ENCODE measurements around the gene TNFAIP1. TPM values are rescaled to one million over a fixed set of nuclear protein-coding genes. Genes with fewer than 3 reads are reported as not detected.
"Not testable (repeated sequence)": the region's sequence is repeated elsewhere in the genome, so short reads cannot be mapped to it uniquely, and the experiment has no call there.

Gene TNFAIP1
- 24.5 and 27.6 TPM in 2 replicates for total RNA-seq (2014; rRNA removed; shearing (Covaris generic))
- polyA plus RNA-seq (2015; cell fraction: cytosol; rRNA removed): 32.1 and 33.6 TPM in 2 replicates
- 31.2 and 38.1 TPM in 2 replicates for polyA plus RNA-seq (2015; cell fraction: nucleus; rRNA removed)

- in situ Hi-C loops (cut with HindIII; ENCODE audit: low pct_unique_long_range_greater_than_20kb, low sequenced_read_pairs): no loop called here
These were observed at the start of gene TNFAIP1, which contains the start of gene IFT20 for GRCh38 chr17:28335201-28335958. Gene TNFAIP1, plus strand, starts transcription at chr17:28335761. Its CDS starts 3,761 bp downstream, at chr17:28339522. Gene IFT20, minus strand, starts transcription at chr17:28335472. Its CDS starts 3,487 bp downstream, at chr17:28331985.

GRCh38 chr17:28285965-28286364 lies 49.6 kb upstream of the TNFAIP1 start:
- no peak for DNase-seq (ENCODE audit: low read depth, low spot score)
- in situ Hi-C loops (cut with HindIII; ENCODE audit: low pct_unique_long_range_greater_than_20kb, low sequenced_read_pairs): no loop called here

More at GRCh38 chr17:28335201-28335958, at the start of gene TNFAIP1, which contains the start of gene IFT20:
- peak; percentile 100 for DNase-seq (ENCODE audit: low read depth, low spot score)

GRCh38 chr17:28290703-28291102 lies 44.9 kb upstream of the TNFAIP1 start:
- no peak for DNase-seq (ENCODE audit: low read depth, low spot score)
- in situ Hi-C loops (cut with HindIII; ENCODE audit: low pct_unique_long_range_greater_than_20kb, low sequenced_read_pairs): no loop called here

GRCh38 chr17:28291780-28292330 lies 43.7 kb upstream of the TNFAIP1 start:
- DNase-seq (ENCODE audit: low read depth, low spot score): no peak
- in situ Hi-C loops (cut with HindIII; ENCODE audit: low pct_unique_long_range_greater_than_20kb, low sequenced_read_pairs): no loop called here

GRCh38 chr17:28292878-28293277 lies 42.7 kb upstream of the TNFAIP1 start:
- DNase-seq (ENCODE audit: low read depth, low spot score); in situ Hi-C loops (cut with HindIII; ENCODE audit: low pct_unique_long_range_greater_than_20kb, low sequenced_read_pairs): not testable (repeated sequence)

- in situ Hi-C loops (cut with HindIII; ENCODE audit: low pct_unique_long_range_greater_than_20kb, low sequenced_read_pairs): no loop called here
These were observed 41.6 kb upstream of the TNFAIP1 start for GRCh38 chr17:28293994-28294393.

GRCh38 chr17:28295677-28296578 lies 39.6 kb upstream of the TNFAIP1 start:
- DNase-seq (ENCODE audit: low read depth, low spot score): no peak
- in situ Hi-C loops (cut with HindIII; ENCODE audit: low pct_unique_long_range_greater_than_20kb, low sequenced_read_pairs): no loop called here

More at GRCh38 chr17:28293994-28294393, 41.6 kb upstream of the TNFAIP1 start:
- DNase-seq (ENCODE audit: low read depth, low spot score): no peak

- in situ Hi-C loops (cut with HindIII; ENCODE audit: low pct_unique_long_range_greater_than_20kb, low sequenced_read_pairs): no loop called here
- DNase-seq (ENCODE audit: low read depth, low spot score): no peak
These were observed 37.1 kb upstream of the TNFAIP1 start for GRCh38 chr17:28298449-28298848.

- no peak for DNase-seq (ENCODE audit: low read depth, low spot score)
- in situ Hi-C loops (cut with HindIII; ENCODE audit: low pct_unique_long_range_greater_than_20kb, low sequenced_read_pairs): no loop called here
These were observed 28.6 kb upstream of the TNFAIP1 start for GRCh38 chr17:28306954-28307401.

GRCh38 chr17:28313841-28314240 lies 21.7 kb upstream of the TNFAIP1 start:
- in situ Hi-C loops (cut with HindIII; ENCODE audit: low pct_unique_long_range_greater_than_20kb, low sequenced_read_pairs): no loop called here
- no peak for DNase-seq (ENCODE audit: low read depth, low spot score)

GRCh38 chr17:28315846-28316705 lies 19.5 kb upstream of the TNFAIP1 start:
- DNase-seq (ENCODE audit: low read depth, low spot score): no peak
- in situ Hi-C loops (cut with HindIII; ENCODE audit: low pct_unique_long_range_greater_than_20kb, low sequenced_read_pairs): no loop called here

- no peak for DNase-seq (ENCODE audit: low read depth, low spot score)
- in situ Hi-C loops (cut with HindIII; ENCODE audit: low pct_unique_long_range_greater_than_20kb, low sequenced_read_pairs): no loop called here
These were observed 18.2 kb upstream of the TNFAIP1 start for GRCh38 chr17:28317099-28317965.

- no peak for DNase-seq (ENCODE audit: low read depth, low spot score)
- in situ Hi-C loops (cut with HindIII; ENCODE audit: low pct_unique_long_range_greater_than_20kb, low sequenced_read_pairs): no loop called here
These were observed 17.4 kb upstream of the TNFAIP1 start for GRCh38 chr17:28317966-28318758.

GRCh38 chr17:28318759-28319597 lies 16.6 kb upstream of the TNFAIP1 start, which contains the start of gene TMEM97:
Gene TMEM97, plus strand, starts transcription at chr17:28319200. Its CDS starts 40 bp downstream, at chr17:28319240.
- peak; percentile 97 for DNase-seq (ENCODE audit: low read depth, low spot score)
- in situ Hi-C loops (cut with HindIII; ENCODE audit: low pct_unique_long_range_greater_than_20kb, low sequenced_read_pairs): no loop called here

GRCh38 chr17:28319598-28319935 lies 16.0 kb upstream of the TNFAIP1 start:
- DNase-seq (ENCODE audit: low read depth, low spot score): no peak
- in situ Hi-C loops (cut with HindIII; ENCODE audit: low pct_unique_long_range_greater_than_20kb, low sequenced_read_pairs): no loop called here
